Activated CD4-positive, alpha-beta T cell treated with anti-CD3 and anti-CD28 coated beads, Interleukin-2, amount 50 U/mL, for 48 hours (primary cell): Measurements from ENCODE around the gene SLC6A9.

Experiments used
- DNase-seq, 2 experiments: peaks; one replicate each; pipeline ENCODE4 v3.0.0-alpha.2; 2020

Gene SLC6A9

DNA sequence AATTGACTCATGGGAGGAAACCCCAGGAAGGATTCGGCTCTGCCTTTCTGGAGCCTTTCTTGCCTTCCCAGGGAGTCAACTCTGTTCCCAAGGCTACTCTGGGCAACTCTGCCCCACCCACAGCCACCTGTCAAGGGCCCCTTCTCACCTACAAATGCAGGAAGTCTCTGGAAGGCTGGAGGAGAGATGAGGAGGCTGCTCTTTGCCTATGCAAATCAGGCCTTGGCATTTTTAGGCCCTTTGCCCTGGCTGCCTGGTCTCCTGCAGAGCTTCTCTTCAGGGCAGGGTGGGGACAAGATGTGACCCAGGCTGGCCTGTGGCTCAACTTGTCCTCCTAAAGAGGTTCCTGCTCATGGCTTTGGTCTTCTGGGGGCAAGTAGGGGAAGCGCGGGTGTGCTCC lies 5.4 kb downstream of the SLC6A9 start:
- no peak for DNase-seq

DNA sequence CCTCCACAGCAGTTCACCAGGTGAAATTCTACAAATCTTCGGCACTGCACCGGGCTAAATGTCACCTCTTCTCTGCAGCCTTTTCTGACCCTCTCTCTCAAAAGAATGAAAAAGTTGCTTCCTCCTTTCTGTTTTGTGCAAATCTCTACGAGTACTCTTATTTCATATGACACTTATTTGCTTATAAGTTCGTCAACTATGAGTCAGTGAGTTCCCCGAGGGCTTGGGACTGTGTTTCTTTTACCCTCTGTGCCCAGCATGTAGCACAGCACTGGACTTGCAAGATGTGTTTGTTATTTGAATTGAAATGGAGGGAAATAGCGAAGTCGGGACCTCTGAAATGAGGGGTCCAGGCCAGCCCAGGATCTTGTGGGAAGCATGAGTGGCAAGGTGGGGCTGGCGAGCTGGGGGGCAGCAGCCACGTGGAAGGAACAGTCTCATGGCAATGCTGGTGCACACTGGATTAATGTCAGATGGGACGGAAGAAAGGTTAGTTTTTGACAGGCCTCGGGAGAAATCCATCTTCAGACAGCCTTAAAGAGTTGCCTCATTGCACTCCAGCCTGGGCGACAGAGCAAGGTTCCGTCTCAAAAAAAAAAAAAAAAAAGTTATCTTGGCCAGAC lies 6.2 kb downstream of the SLC6A9 start:
- no peak for DNase-seq

DNA sequence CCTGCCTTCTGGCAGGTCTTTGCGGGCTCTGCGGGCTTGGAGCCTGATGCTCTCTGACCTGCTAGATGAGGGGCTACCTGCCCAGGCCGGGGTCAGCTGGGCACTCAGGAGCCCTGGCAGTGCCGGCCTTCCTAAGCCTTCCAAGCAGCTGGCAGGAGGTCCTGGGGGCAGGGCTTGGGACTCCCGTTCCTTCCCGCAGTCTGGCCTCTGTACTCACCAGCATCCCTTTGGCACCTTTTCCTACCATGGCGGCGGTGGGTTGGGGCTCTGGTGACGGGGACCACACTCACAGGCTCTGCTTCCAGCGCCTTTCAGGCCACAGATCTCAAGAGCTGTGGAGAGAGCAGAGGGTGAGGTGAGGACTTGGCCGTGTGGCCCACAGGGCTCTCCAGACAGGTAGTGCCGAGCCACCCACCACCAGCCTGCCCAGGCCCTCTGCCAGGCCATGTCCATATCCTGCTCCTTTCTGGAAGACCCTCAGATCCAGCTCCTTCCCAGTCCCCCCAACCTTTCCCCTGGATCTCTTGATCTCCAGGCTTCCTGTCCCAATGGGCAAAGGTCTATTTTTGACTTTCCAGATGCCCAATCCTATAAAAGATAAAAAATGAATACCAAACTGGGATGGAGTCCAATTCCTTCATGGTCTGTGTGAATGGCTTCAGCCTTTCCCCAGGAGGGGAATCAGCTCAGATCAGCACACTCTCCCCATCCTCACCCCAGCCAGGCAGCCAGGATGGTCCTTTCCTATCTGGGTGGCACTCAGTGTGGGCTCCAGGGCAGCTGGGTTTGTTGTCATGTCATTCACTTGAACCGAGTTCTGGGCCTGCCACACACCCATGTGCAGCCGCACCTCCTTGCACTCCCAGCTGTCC lies 7.0 kb downstream of the SLC6A9 start:
- DNase-seq = no peak

- no peak for DNase-seq
These were observed 9.5 kb downstream of the SLC6A9 start for GRCh38 chr1:44021581-44022321.

DNA sequence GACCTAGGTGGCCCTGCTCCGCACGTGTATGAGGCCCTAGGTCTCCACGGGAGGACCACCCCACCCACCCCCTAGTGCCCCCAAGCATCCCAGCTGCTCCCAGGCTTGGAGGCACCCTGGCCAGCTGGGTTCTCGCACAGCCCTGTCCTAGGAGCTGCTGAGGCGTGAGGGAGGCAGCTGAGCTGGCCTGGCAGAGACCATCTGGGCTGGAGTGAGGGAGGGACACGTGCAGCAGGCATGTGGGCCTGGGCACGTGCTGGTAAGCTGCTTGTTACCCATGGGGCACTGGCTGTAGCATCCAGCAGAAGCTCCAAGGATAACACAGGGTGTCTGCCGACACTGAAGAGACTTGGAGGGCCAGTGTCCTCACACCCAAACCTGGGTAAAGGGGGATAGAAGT lies 10.1 kb downstream of the SLC6A9 start:
- no peak for DNase-seq

- no peak for DNase-seq
These were observed 10.8 kb downstream of the SLC6A9 start for GRCh38 chr1:44020464-44020863.

DNA sequence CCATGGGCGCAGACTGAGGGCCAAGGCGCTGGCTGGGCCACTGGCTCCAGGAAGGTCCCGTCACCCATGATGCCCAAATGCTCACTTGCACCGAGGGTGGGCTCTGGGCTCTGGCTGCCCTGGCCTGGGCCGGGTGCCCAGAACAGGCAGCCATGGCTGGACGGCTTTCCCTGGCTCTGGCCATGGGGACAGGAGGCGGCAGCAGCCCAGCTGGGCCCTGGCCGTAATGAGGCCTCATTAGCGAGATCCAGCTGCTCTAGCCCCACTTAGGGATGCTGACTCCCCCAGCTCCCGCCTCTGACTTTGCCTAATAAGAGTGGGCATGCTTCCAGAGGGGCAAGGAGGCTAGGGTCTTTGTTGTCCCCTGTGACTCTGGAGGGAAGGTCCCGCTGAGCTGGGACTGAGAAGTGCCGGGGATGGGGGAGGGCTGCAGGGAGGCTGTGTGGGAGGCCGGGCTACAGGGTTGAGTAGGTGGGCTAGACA lies 11.8 kb downstream of the SLC6A9 start:
- DNase-seq = no peak

- DNase-seq = no peak
These were observed 14.3 kb downstream of the SLC6A9 start for GRCh38 chr1:44016890-44017400.

- DNase-seq = no peak
These were observed 15.0 kb downstream of the SLC6A9 start for GRCh38 chr1:44016041-44016889.

DNA sequence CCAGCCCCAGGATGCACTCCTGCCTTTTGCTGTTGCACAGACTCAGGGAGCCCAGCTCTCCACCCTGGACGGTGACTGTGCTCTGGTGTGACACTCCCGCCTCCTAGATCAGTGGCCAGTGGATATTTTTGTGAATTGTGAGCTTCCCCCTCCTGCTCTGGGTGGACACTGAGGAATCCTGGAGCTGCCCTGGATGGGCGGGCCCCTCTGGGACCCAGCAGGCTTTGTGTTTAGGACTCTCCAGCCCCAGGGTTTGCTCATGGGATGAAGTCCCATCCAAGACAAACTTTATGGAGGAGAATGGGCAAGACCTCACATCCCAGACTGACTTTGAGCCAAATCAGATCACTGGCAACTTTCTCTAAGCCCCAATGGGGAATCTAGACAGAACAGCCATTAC lies 16.1 kb downstream of the SLC6A9 start:
- DNase-seq = no peak

GRCh38 chr1:44014365-44015104 lies 16.7 kb downstream of the SLC6A9 start:
- no peak for DNase-seq

DNA sequence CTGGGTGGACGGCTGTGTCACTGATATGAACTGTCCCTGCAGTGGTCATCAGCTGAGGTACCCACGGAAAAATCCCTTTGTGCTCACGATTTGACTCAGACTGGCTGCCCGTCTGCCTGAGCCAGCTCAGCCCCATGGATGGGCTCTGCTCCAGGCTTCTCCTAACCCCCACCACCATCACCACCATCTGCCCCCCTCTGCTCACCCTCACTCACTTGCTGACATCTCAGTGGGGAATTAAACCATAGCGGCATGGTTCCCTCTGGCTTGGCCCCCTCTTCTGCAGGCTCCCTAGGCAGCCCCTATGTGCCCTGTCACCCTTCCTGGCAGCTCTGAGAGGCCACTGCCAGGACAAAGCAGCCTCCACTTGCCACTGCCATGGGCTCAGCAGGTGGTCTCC lies 17.3 kb downstream of the SLC6A9 start:
- DNase-seq = no peak

GRCh38 chr1:44012941-44013609 lies 18.2 kb downstream of the SLC6A9 start:
- no peak for DNase-seq

DNA sequence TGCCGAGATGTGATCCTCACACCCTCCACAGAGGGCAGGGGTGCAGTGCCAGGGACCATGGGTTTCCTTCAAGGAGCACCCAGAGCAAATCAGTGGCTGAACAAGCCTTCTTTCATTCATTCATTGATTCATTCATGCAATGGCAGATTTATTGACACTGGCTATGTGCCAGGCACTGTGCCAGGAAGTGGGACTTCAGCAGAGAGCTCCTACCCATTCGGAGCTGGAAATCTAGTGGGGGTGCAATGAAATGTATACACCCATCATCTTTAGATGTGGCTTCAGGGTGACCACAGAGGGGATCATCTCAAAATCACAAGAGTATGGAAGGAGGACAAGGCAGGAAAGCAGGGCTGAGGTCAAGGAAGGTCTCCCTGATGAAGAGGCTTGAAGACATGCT lies 18.9 kb downstream of the SLC6A9 start:
- no peak for DNase-seq

- DNase-seq = no peak
These were observed 20.3 kb downstream of the SLC6A9 start for GRCh38 chr1:44010935-44011471.

- DNase-seq = no peak
These were observed 23.0 kb downstream of the SLC6A9 start for GRCh38 chr1:44008259-44008658.

DNA sequence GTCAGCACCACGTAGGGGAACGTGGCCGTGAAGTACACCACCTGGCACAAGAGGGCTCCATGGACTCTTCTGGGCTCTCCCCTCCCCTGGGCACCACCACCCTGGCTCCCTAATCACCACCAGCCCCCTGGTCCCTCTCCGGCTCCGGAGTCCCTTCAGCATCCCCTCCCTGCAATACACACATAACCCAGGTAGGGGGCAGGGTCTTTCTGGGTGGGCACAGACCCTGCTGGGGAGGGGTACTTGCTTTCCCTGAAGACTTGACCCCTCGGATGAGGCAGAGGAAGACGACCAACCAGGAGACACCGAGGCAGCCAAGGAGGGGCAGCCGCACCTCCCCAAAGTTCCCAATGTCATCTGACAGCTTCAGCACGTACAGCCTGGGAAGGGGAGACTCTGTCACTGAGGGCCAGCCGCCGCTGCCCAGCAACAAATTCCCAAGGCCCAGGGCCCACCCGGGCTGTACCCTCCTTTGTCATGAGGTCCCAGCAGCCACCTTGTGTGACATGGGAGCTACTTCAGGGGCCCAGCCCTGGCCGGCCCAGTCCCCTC lies 28.6 kb downstream of the SLC6A9 start:
- DNase-seq = no peak

- DNase-seq = no peak
These were observed 29.1 kb downstream of the SLC6A9 start for GRCh38 chr1:44002165-44002564.

- DNase-seq = no peak
These were observed 31.1 kb downstream of the SLC6A9 start for GRCh38 chr1:44000122-44000665.

GRCh38 chr1:43999455-43999854 lies 31.8 kb downstream of the SLC6A9 start:
- DNase-seq = no peak
